SJCRH30 (cell line): ENCODE data around the gene UBR3. TPM values are rescaled to one million over a fixed set of nuclear protein-coding genes. Genes with fewer than 3 reads are reported as not detected.
"Not testable (repeated sequence)": the region's sequence is repeated elsewhere in the genome, so short reads cannot be mapped to it uniquely, and the experiment has no call there.

Source experiments
- DNase-seq, 2 experiments: peaks; one replicate each; pipeline ENCODE4 v3.0.0-alpha.2; 2015 to 2020
- H3K27ac ChIP-seq: fragments of 250-450 bp; sonication (Bioruptor Pico); 2 replicates; pipeline ENCODE4 v1.5.1; 2020; ENCODE audit warnings: mild to moderate bottlenecking, moderate library complexity
- H3K27me3 ChIP-seq: fragments of 250-450 bp; sonication (Bioruptor Pico); 2 replicates; pipeline ENCODE4 v1.5.1; 2020; ENCODE audit warnings: mild to moderate bottlenecking, moderate library complexity
- H3K36me3 ChIP-seq: fragments of 250-450 bp; sonication (Bioruptor Pico); 2 replicates; pipeline ENCODE4 v1.5.1; 2020; ENCODE audit warnings: mild to moderate bottlenecking, moderate library complexity
- H3K4me1 ChIP-seq: fragments of 250-450 bp; sonication (Bioruptor Pico); 2 replicates; pipeline ENCODE4 v1.5.1; 2020; ENCODE audit warnings: mild to moderate bottlenecking, moderate library complexity
- H3K4me3 ChIP-seq: fragments of 250-450 bp; sonication (Bioruptor Pico); 2 replicates; pipeline ENCODE4 v1.5.1; 2020; ENCODE audit warnings: mild to moderate bottlenecking, moderate library complexity
- H3K9me3 ChIP-seq: fragments of 250-450 bp; sonication (Bioruptor Pico); replicated peaks from 2 replicates; pipeline ENCODE4 v1.5.1; 2020; ENCODE audit warnings: mild to moderate bottlenecking, moderate library complexity
- total RNA-seq: library from RNA; depleted of rRNA; stranded (reverse); fragments of >200 nt; shearing (Covaris generic); gene quantifications from 2 replicates; pipeline ENCODE4 v1.2.3, GENCODE V29; 2014

The UBR3 gene
- total RNA-seq, 1 experiment from 2014 or later: 31.4 TPM

- DNase-seq: no peak
- Histone ChIP-seq H3K27me3 (no peaks in the 10 kb centered on the region), H3K9me3 (no peaks in the 10 kb centered on the region), H3K27ac (no peak overlapping the region), H3K4me3 (no peak overlapping the region), H3K36me3 (peaks cover 18% of the 10 kb centered on the region), H3K4me1 (no peaks in the 10 kb centered on the region)
Observed at GRCh38 chr2:169916623-169917022, 89.4 kb downstream of the UBR3 start.

- Histone ChIP-seq H3K4me1 (no peaks in the 10 kb centered on the region), H3K27me3 (no peaks in the 10 kb centered on the region), H3K36me3 (peaks cover 11% of the 10 kb centered on the region), H3K4me3 (no peak overlapping the region), H3K9me3 (no peaks in the 10 kb centered on the region), H3K27ac (no peak overlapping the region)
- DNase-seq: no peak
Observed at GRCh38 chr2:169923977-169924376, 96.7 kb downstream of the UBR3 start.

DNA sequence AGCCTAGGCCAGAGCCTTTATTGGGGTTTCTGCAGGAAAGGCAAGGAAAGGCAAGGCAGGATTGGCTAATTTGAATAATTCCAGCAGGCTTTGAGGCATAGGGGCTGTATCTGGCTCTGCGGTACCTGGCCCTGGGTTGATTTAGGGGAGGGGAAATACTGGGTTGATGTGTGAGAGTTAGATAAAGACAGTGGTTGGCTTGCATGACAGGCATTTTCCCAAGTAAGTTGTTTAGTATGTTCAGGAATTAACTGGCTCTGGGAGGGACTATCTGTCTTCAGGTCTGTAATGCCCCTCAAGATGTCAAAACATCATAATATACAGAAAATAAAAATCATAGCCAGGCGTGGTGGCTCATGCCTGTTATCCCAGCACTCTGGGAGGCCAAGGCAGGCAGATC is 98.7 kb downstream of the UBR3 start:
- no peak for DNase-seq
- H3K4me1 ChIP-seq: no peaks in the 10 kb centered on the region
- peaks cover 8% of the 10 kb centered on the region for H3K36me3 ChIP-seq
- no peaks in the 10 kb centered on the region for H3K27me3 ChIP-seq
- H3K27ac ChIP-seq: no peak overlapping the region
- H3K9me3 ChIP-seq: no peaks in the 10 kb centered on the region
- H3K4me3 ChIP-seq: no peak overlapping the region

DNA sequence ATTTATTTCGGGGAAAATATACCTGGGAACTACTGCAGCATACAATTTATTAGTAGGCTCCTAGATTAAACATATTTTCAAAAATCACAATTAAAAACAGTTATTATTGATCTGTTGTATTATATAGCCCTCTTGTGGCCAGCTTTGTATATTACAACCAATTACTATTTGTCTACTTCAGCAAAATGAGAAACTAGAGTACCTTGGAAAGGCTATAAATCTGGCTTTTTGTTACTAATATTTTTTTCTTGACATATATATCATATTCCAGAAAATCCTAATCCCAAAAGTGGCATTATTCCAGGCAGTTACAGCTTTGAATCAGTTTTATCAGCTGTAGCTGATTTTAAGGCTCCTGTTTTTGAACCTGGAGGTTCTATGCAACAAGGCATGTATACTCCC is 101.2 kb downstream of the UBR3 start:
- Histone ChIP-seq H3K36me3 (peaks cover 8% of the 10 kb centered on the region), H3K4me1 (no peaks in the 10 kb centered on the region), H3K4me3 (no peak overlapping the region), H3K27me3 (no peaks in the 10 kb centered on the region), H3K9me3 (no peaks in the 10 kb centered on the region), H3K27ac (no peak overlapping the region)
- peak in 1 of 2 experiments; percentile 57 for DNase-seq

- H3K27ac ChIP-seq: no peak overlapping the region
- H3K27me3 ChIP-seq: no peaks in the 10 kb centered on the region
- H3K36me3 ChIP-seq: peaks cover 7% of the 10 kb centered on the region; the same call in 1 of the 2 replicates
- peak in 1 of 2 experiments; percentile 46 for DNase-seq
- H3K4me3 ChIP-seq: no peak overlapping the region
- no peaks in the 10 kb centered on the region for H3K9me3 ChIP-seq
- no peaks in the 10 kb centered on the region for H3K4me1 ChIP-seq
Observed at GRCh38 chr2:169933124-169933711, 106.0 kb downstream of the UBR3 start.

DNA sequence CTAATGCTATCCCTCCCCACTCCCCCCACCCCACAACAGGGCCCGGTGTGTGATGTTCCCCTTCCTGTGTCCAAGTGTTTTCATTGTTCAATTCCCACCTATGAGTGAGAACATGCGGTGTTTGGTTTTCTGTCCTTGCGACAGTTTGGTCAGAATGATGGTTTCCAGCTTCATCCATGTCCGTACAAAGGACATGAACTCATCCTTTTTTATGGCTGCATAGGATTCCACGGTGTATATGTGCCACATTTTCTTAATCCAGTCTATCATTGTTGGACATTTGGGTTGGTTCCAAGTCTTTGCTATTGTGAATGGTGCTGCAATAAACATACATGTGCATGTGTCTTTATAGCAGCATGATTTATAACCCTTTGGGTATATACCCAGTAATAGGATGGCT is 109.4 kb downstream of the UBR3 start:
- not testable (repeated sequence) for H3K4me1 ChIP-seq, H3K36me3 ChIP-seq, H3K27me3 ChIP-seq, H3K27ac ChIP-seq, DNase-seq, H3K4me3 ChIP-seq, H3K9me3 ChIP-seq

DNA sequence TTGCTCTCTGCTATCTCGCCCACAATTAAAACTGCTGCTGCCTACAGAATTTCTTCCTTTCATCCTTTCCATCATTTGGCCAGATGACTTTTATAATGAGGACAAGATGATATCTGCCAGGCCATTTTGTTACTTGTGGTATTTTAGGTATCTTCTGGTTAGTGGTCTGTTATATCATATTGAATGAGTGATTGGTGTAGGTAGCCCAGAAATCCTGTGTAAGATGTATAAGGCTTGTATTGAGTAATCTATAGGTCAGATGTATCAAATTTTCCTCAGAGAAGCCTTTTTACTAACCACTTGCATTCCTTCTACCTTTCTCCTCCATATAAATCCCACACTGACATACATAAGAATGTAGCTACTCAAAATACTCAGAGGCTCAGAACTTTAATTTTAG is 118.3 kb downstream of the UBR3 start:
- H3K27me3 ChIP-seq: no peaks in the 10 kb centered on the region
- no peak for DNase-seq
- no peaks in the 10 kb centered on the region for H3K9me3 ChIP-seq
- H3K4me1 ChIP-seq: peaks cover 3% of the 10 kb centered on the region; the same call in 1 of the 2 replicates
- H3K27ac ChIP-seq: no peak overlapping the region
- H3K36me3 ChIP-seq: peaks cover 35% of the 10 kb centered on the region
- H3K4me3 ChIP-seq: no peak overlapping the region

- H3K4me1 ChIP-seq: peaks cover 3% of the 10 kb centered on the region; the same call in 1 of the 2 replicates
- no peak overlapping the region for H3K4me3 ChIP-seq
- peaks cover 36% of the 10 kb centered on the region for H3K36me3 ChIP-seq
- H3K27ac ChIP-seq: no peak overlapping the region
- H3K27me3 ChIP-seq: no peaks in the 10 kb centered on the region
- DNase-seq: no peak
- no peaks in the 10 kb centered on the region for H3K9me3 ChIP-seq
Observed at GRCh38 chr2:169946092-169946491, 118.8 kb downstream of the UBR3 start.

DNA sequence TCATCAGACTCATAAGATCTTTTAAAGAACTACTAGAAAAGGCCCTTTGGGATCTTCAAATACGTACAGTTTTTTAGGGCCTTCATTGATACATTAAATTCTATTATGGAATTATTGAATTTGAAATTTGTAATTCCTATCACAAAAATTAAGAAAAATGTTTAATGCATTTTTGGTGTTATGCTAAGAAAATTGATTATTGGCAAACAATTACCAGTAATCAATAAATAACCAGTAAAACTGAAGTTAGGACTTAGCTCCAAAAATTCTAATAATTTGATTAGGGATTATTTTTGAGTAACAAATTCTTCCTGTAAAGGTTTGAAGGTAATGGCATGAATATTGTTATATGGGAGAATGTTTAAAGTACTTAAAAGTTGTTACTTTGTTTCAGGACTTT is 119.3 kb downstream of the UBR3 start:
- Histone ChIP-seq H3K9me3 (no peaks in the 10 kb centered on the region), H3K4me1 (peaks cover 3% of the 10 kb centered on the region; the same call in 1 of the 2 replicates), H3K27me3 (no peaks in the 10 kb centered on the region), H3K36me3 (peaks cover 36% of the 10 kb centered on the region), H3K27ac (no peak overlapping the region), H3K4me3 (no peak overlapping the region)
- no peak for DNase-seq

GRCh38 chr2:169955940-169956339 is 128.7 kb downstream of the UBR3 start:
- Histone ChIP-seq H3K4me1 (no peaks in the 10 kb centered on the region), H3K9me3 (no peaks in the 10 kb centered on the region), H3K27ac (no peak overlapping the region)

DNA sequence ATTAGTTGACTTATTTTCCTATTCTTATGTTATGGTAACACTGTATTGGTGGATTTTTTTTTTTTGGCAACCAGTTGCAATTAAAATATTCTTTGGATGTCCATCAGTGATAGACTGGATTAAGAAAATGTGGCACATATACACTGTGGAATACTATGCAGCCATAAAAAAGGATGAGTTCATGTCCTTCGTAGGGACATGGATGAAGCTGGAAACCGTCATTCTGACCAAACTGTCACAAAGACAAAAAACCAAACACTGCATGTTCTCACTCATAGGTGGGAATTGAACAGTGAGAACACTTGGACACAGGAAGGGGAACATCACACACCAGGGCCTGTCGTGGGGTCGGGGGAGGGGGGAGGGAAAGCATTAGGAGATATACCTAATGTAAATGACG is 130.0 kb downstream of the UBR3 start:
- H3K4me1 ChIP-seq, H3K4me3 ChIP-seq, H3K9me3 ChIP-seq, H3K27ac ChIP-seq, H3K27me3 ChIP-seq, DNase-seq: not testable (repeated sequence)
- H3K36me3 ChIP-seq: peaks cover 25% of the 10 kb centered on the region; the same call in 1 of the 2 replicates

More at GRCh38 chr2:169955940-169956339, 128.7 kb downstream of the UBR3 start:
- peaks cover 20% of the 10 kb centered on the region; the same call in 1 of the 2 replicates for H3K36me3 ChIP-seq
- H3K4me3 ChIP-seq: no peak overlapping the region
- no peaks in the 10 kb centered on the region for H3K27me3 ChIP-seq
- no peak for DNase-seq

- Histone ChIP-seq H3K27ac (no peak overlapping the region), H3K27me3 (no peaks in the 10 kb centered on the region), H3K4me1 (no peaks in the 10 kb centered on the region), H3K9me3 (no peaks in the 10 kb centered on the region), H3K4me3 (no peak overlapping the region), H3K36me3 (peaks cover 25% of the 10 kb centered on the region)
- no peak for DNase-seq
Observed at GRCh38 chr2:169961911-169962310, 134.7 kb downstream of the UBR3 start.

DNA sequence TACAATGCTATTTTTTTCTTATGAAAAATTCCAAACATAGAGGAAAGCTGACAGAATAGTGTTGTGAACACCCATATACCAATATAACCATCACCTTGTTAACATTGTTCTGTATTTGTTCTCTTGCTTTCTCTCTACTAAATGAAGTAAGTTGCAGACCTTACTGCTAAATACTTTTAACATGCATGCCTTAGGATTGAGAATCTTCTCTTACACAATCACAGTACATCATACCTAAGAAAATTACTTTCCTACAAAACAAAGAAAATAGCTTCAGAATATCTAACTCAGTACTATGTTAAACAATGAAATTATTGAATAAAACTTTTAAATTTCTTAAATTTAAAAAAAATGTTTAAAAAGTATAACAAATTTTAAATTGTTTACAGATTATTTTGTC is 136.5 kb downstream of the UBR3 start:
- peaks cover 23% of the 10 kb centered on the region for H3K36me3 ChIP-seq
- no peak overlapping the region for H3K4me3 ChIP-seq
- H3K4me1 ChIP-seq: no peaks in the 10 kb centered on the region
- no peaks in the 10 kb centered on the region for H3K9me3 ChIP-seq
- no peaks in the 10 kb centered on the region for H3K27me3 ChIP-seq
- no peak for DNase-seq
- H3K27ac ChIP-seq: no peak overlapping the region

GRCh38 chr2:169964740-169965139 is 137.5 kb downstream of the UBR3 start:
- Histone ChIP-seq H3K27ac (no peak overlapping the region), H3K9me3 (no peaks in the 10 kb centered on the region), H3K27me3 (no peaks in the 10 kb centered on the region), H3K4me1 (no peaks in the 10 kb centered on the region), H3K4me3 (no peak overlapping the region), H3K36me3 (peaks cover 21% of the 10 kb centered on the region)
- DNase-seq: peak in 1 of 2 experiments; percentile 21

GRCh38 chr2:169965495-169965894 is 138.2 kb downstream of the UBR3 start:
- Histone ChIP-seq H3K27ac (no peak overlapping the region), H3K36me3 (peaks cover 17% of the 10 kb centered on the region), H3K27me3 (no peaks in the 10 kb centered on the region), H3K9me3 (no peaks in the 10 kb centered on the region), H3K4me1 (no peaks in the 10 kb centered on the region), H3K4me3 (no peak overlapping the region)
- no peak for DNase-seq

GRCh38 chr2:169966454-169966853 is 139.2 kb downstream of the UBR3 start:
- Histone ChIP-seq H3K27me3 (no peaks in the 10 kb centered on the region), H3K4me1 (no peaks in the 10 kb centered on the region), H3K4me3 (no peak overlapping the region), H3K36me3 (peaks cover 9% of the 10 kb centered on the region; the same call in 1 of the 2 replicates), H3K9me3 (no peaks in the 10 kb centered on the region), H3K27ac (no peak overlapping the region)
- no peak for DNase-seq
